IMR-90 (cell line): ENCODE measurements around the gene GMCL2. TPM values are rescaled to one million over a fixed set of nuclear protein-coding genes. Genes with fewer than 3 reads are reported as not detected.

ENCODE experiments used
- ATAC-seq: fragments of 200-7000 bp; cut with Tn5 transposase; 2 replicates; pipeline ENCODE4 v1.9.1; 2020; ENCODE audit warnings: low read depth, mild to moderate bottlenecking, moderate library complexity
- BruUV-seq: library from RNA; stranded (reverse); fragments of 400-500 nt; replicated peaks from 2 replicates; lab custom pipeline; 2021; lab: Mats Ljungman, UMichigan
- CTCF ChIA-PET: fragments of 300-600 bp; formaldehyde crosslinking; extraction: SDS; loops from one replicate; lab custom pipeline; 2021; ENCODE audit warnings: antibody characterized with exemption; lab: Yijun Ruan, JAX
- POLR2A ChIA-PET: fragments of 300-600 bp; sonication (Branson Sonifier 250); formaldehyde crosslinking; loops from one replicate; lab custom pipeline; 2022; ENCODE audit warnings: antibody characterized with exemption; ENCODE audit not compliant: unreplicated experiment; lab: Charles Lee
- DNase-seq: peaks from one replicate; pipeline ENCODE4 v3.0.0; 2013
- H2AFZ ChIP-seq: replicated peaks from 2 replicates; pipeline ENCODE3; 2013; ENCODE audit warnings: low read length, mild to moderate bottlenecking; ENCODE audit not compliant: poor library complexity
- H2AK5ac ChIP-seq: 2 replicates; pipeline ENCODE4 v1.6.1; 2013; ENCODE audit warnings: low read depth, low read length, inconsistent platforms
- H2AK9ac ChIP-seq: replicated peaks from 2 replicates; pipeline ENCODE3; 2013; ENCODE audit warnings: mild to moderate bottlenecking, low read depth, low read length, moderate library complexity; ENCODE audit not compliant: poor library complexity
- H2BK120ac ChIP-seq: 2 replicates; pipeline ENCODE4 v1.6.1; 2013; ENCODE audit warnings: low read depth, low read length, inconsistent platforms
- H2BK15ac ChIP-seq: 3 replicates; pipeline ENCODE4 v1.6.1; 2013; ENCODE audit warnings: low read depth, low read length, inconsistent platforms
- H2BK20ac ChIP-seq: 2 replicates; pipeline ENCODE4 v1.6.1; 2013; ENCODE audit warnings: low read depth, mild to moderate bottlenecking, inconsistent platforms, low read length, moderate library complexity
- H2BK5ac ChIP-seq: 2 replicates; pipeline ENCODE4 v1.6.1; 2013; ENCODE audit warnings: mild to moderate bottlenecking, low read depth, low read length, inconsistent platforms; ENCODE audit not compliant: poor library complexity, severe bottlenecking
- H3K14ac ChIP-seq: replicated peaks from 2 replicates; pipeline ENCODE4 v1.6.1; 2013; ENCODE audit warnings: low read depth, low read length, inconsistent platforms
- H3K18ac ChIP-seq: 2 replicates; pipeline ENCODE4 v1.6.1; 2013; ENCODE audit warnings: low read depth, low read length, control low read depth
- H3K23ac ChIP-seq: 2 replicates; pipeline ENCODE4 v1.6.1; 2013; ENCODE audit warnings: low read depth, low read length, inconsistent platforms
- H3K27ac ChIP-seq: 2 replicates; pipeline ENCODE4 v1.5.1; 2013; ENCODE audit warnings: mild to moderate bottlenecking, control low read depth, low read length; ENCODE audit not compliant: insufficient read depth
- H3K27me3 ChIP-seq: 2 replicates; pipeline ENCODE4 v1.6.1; 2013; ENCODE audit warnings: low read length; ENCODE audit not compliant: control insufficient read depth, insufficient read depth
- H3K36me3 ChIP-seq: 2 replicates; pipeline ENCODE4 v1.6.1; 2013; ENCODE audit warnings: low read length, mixed read lengths; ENCODE audit not compliant: control insufficient read depth, insufficient read depth
- H3K4ac ChIP-seq: 2 replicates; pipeline ENCODE4 v1.6.1; 2013; ENCODE audit warnings: low read depth, low read length, inconsistent platforms
- H3K4me1 ChIP-seq: 2 replicates; pipeline ENCODE4 v1.6.1; 2013; ENCODE audit warnings: low read length, mixed read lengths; ENCODE audit not compliant: control insufficient read depth, insufficient read depth
- H3K4me2 ChIP-seq: 2 replicates; pipeline ENCODE4 v1.6.1; 2013; ENCODE audit warnings: low read depth, mild to moderate bottlenecking, control low read depth, low read length, moderate library complexity
- H3K4me3 ChIP-seq: 2 replicates; pipeline ENCODE4 v1.5.1; 2013; ENCODE audit warnings: low read depth, mild to moderate bottlenecking, control low read depth, low read length, moderate library complexity; ENCODE audit not compliant: insufficient read depth
- H3K56ac ChIP-seq: 2 replicates; pipeline ENCODE4 v1.6.1; 2013; ENCODE audit warnings: low read length, inconsistent platforms; ENCODE audit not compliant: insufficient read depth; ENCODE audit errors: extremely low read depth
- H3K79me1 ChIP-seq, 2 experiments: 2 replicates each; pipeline ENCODE4 v1.6.1; 2013; ENCODE audit warnings: low read length in 2 of 2, inconsistent platforms in 1 of 2, low read depth in 1 of 2
- H3K9ac ChIP-seq: 2 replicates; pipeline ENCODE4 v1.6.1; 2013; ENCODE audit warnings: low read depth, low read length, control low read depth
- H3K9me1 ChIP-seq: 2 replicates; pipeline ENCODE4 v1.6.1; 2013; ENCODE audit warnings: low read length, inconsistent platforms; ENCODE audit not compliant: insufficient read depth
- H3K9me3 ChIP-seq: 2 replicates; pipeline ENCODE4 v1.6.1; 2013; ENCODE audit warnings: low read length; ENCODE audit not compliant: control insufficient read depth, insufficient read depth
- H4K20me1 ChIP-seq: 2 replicates; pipeline ENCODE4 v1.6.1; 2013; ENCODE audit warnings: low read length, inconsistent platforms; ENCODE audit not compliant: insufficient read depth
- H4K5ac ChIP-seq: 2 replicates; pipeline ENCODE4 v1.6.1; 2013; ENCODE audit warnings: mild to moderate bottlenecking, low read depth, low read length, control low read depth
- H4K8ac ChIP-seq, 2 experiments: 2 replicates each; pipeline ENCODE4 v1.6.1; 2013; ENCODE audit warnings: low read depth in 2 of 2, low read length in 2 of 2, control low read depth in 1 of 2, inconsistent platforms in 1 of 2
- H4K91ac ChIP-seq: 2 replicates; pipeline ENCODE4 v1.6.1; 2013; ENCODE audit warnings: low read depth, low read length, inconsistent platforms; ENCODE audit not compliant: insufficient read depth
- NFE2L2 ChIP-seq: fragments of 150-350 bp; IDR thresholded peaks from 2 replicates; pipeline ENCODE4 v1.6.1; 2016; ENCODE audit warnings: low read depth, mild to moderate bottlenecking, low read length
- WGBS, 2 experiments: methylation state at CpG; one replicate each; pipeline versions ENCODE4 v1.1.5 to v1.1.7; 2013; ENCODE audit warnings: missing lambda C conversion rate in 2 of 2; ENCODE audit not compliant: insufficient read length in 1 of 2; ENCODE audit errors: extremely low coverage in 2 of 2; 5-methylcytosine and 5-hydroxymethylcytosine counted together
- dilution Hi-C: fragments of 300-500 bp; cut with HindIII; formaldehyde crosslinking; loops from one replicate; pipeline ENCODE4 v1.14.3; 2018; ENCODE audit warnings: low sequenced_read_pairs; ENCODE audit not compliant: unreplicated experiment
- in situ Hi-C: fragments of 300-500 bp; cut with MboI; formaldehyde crosslinking; loops from 3 replicates; pipeline ENCODE4 v1.14.3; 2019; ENCODE audit warnings: low sequenced_read_pairs, inconsistent platforms, mixed read lengths
- intact Hi-C: fragments of 100-400 bp; cut with micrococcal nuclease; formaldehyde crosslinking; loops from 2 replicates; pipeline ENCODE4 v1.10.0; 2022
- polyA plus RNA-seq, 3 experiments: library from polyadenylated mRNA; depleted of rRNA; stranded (reverse); fragments of >200 nt; gene quantifications; 2 replicates each; pipeline ENCODE4 v1.2.3, GENCODE V29; 2012; ENCODE audit warnings: low replicate concordance in 1 of 3
- total RNA-seq: library from RNA; depleted of rRNA; stranded (reverse); fragments of >200 nt; gene quantifications from 2 replicates; pipeline ENCODE4 v1.2.3, GENCODE V29; 2012

Gene GMCL2
- total and polyA plus RNA-seq, 2 of the 4 experiments (the other 2 are of a cell fraction) = not detected

DNA sequence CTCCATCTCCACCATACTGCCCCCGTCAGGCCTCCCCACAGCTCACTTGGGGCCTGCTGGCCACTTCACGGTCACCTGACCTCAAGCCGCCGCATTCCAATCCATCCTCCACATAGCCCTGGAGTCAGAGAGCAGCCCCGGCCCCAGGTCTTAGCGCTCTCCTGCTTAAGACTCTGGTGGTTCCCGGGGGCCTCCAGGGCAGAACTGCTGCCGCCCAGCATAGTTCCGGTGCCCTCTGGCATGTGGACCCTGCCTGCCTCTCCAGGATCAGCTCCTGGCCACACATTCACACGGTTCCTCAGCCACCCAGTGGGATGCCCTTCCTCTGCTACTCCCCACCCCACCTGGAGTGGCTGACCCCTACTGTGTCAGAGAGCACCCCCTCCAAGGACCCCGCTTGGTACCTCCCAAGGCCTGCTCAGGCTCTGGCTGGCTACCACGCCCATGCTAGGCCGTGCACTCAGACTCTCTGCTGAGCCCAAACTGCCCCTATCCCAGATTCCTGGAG, 36.7 kb upstream of the GMCL2 start:
- Histone ChIP-seq H4K8ac (no peak overlapping the region), H3K23ac (no peak overlapping the region), H3K9ac (no peak overlapping the region), H2AK5ac (no peak overlapping the region), H3K4me3 (no peak overlapping the region), H3K9me3 (0 out of 2 replicates have a peak, but pooled peaks cover 2% of the 10 kb centered on the region), H2AFZ (no peak overlapping the region), H3K4ac (no peak overlapping the region), H4K91ac (no peak overlapping the region), H2BK15ac (no peak overlapping the region), H3K18ac (no peak overlapping the region), H3K27ac (no peak overlapping the region), H3K14ac (no peak overlapping the region), H3K27me3 (no peaks in the 10 kb centered on the region), H3K56ac (no peak overlapping the region), H4K5ac (no peak overlapping the region), H3K36me3 (peaks cover 48% of the 10 kb centered on the region), H3K4me1 (no peaks in the 10 kb centered on the region), H3K79me1 (peaks cover 3 to 57% of the 10 kb centered on the region in 2 experiments; a peak in 3 of 4 replicates), H4K20me1 (peaks cover 5% of the 10 kb centered on the region; the same call in 1 of the 2 replicates), H3K9me1 (peaks cover 17% of the 10 kb centered on the region), H3K4me2 (no peak overlapping the region), H2AK9ac (peak overlapping the region; percentile 3), H2BK5ac (no peak overlapping the region), H2BK120ac (no peak overlapping the region), H2BK20ac (no peak overlapping the region)
- no TSS peak for BruUV-seq
- no peak for TF ChIP-seq NFE2L2
- ATAC-seq (no peak), DNase-seq (no peak)
- POLR2A ChIA-PET = no interaction called here
- 65% methylated on average over 10 of the region's 13 CpGs; no CpG with 5 or more reads in 1 of the 2 experiments for WGBS, 2 experiments
- dilution Hi-C loops (no loop called here), in situ Hi-C loops (no loop called here), intact Hi-C loops (no loop called here)
- CTCF ChIA-PET = no interaction called here
